Mesenchymal stem cell (in vitro differentiated cells and primary cell): Measurements from ENCODE around the gene ACADL.

Experiments used
- DNase-seq: peaks from one replicate; pipeline ENCODE4 v3.0.0-alpha.2; 2013
- H2AFZ ChIP-seq: one replicate; pipeline ENCODE4 v1.6.1; 2013; ENCODE audit warnings: low read depth, mild to moderate bottlenecking, control low read depth, inconsistent platforms, low read length, moderate library complexity
- H2AK5ac ChIP-seq: 2 replicates; pipeline ENCODE4 v1.6.1; 2013; ENCODE audit warnings: low read length, moderate library complexity, mild to moderate bottlenecking, inconsistent platforms; ENCODE audit not compliant: severe bottlenecking
- H2BK120ac ChIP-seq: one replicate; pipeline ENCODE4 v1.6.1; 2013; ENCODE audit warnings: low read depth, mild to moderate bottlenecking, inconsistent platforms, low read length, moderate library complexity
- H2BK12ac ChIP-seq, 2 experiments: one replicate each; pipeline ENCODE4 v1.6.1; 2013; ENCODE audit warnings: inconsistent platforms in 2 of 2, low read length in 2 of 2, mild to moderate bottlenecking in 2 of 2, moderate library complexity in 2 of 2, control low read depth in 1 of 2
- H2BK15ac ChIP-seq: one replicate; pipeline ENCODE4 v1.6.1; 2013; ENCODE audit warnings: mild to moderate bottlenecking, low read depth, inconsistent platforms; ENCODE audit not compliant: poor library complexity, severe bottlenecking
- H2BK5ac ChIP-seq: 2 replicates; pipeline ENCODE4 v1.6.1; 2013; ENCODE audit warnings: low read depth, mild to moderate bottlenecking, low read length, control low read depth, inconsistent platforms; ENCODE audit not compliant: poor library complexity, severe bottlenecking
- H3K14ac ChIP-seq, 2 experiments: one replicate each; pipeline ENCODE4 v1.6.1; 2013; ENCODE audit warnings: inconsistent platforms in 2 of 2, low read length in 2 of 2, control low read depth in 1 of 2, mild to moderate bottlenecking in 1 of 2, moderate library complexity in 1 of 2
- H3K18ac ChIP-seq, 2 experiments: one replicate each; pipeline ENCODE4 v1.6.1; 2013; ENCODE audit warnings: inconsistent platforms in 2 of 2, low read length in 2 of 2, control low read depth in 1 of 2, low read depth in 1 of 2, mild to moderate bottlenecking in 1 of 2
- H3K23ac ChIP-seq, 2 experiments: one replicate each; pipeline ENCODE4 v1.6.1; 2013; ENCODE audit warnings: inconsistent platforms in 2 of 2, low read length in 2 of 2, mild to moderate bottlenecking in 2 of 2, moderate library complexity in 2 of 2, control low read depth in 1 of 2
- H3K27ac ChIP-seq: 2 replicates; pipeline ENCODE4 v1.5.1; 2013; ENCODE audit warnings: mild to moderate bottlenecking, moderate library complexity, low read length, control low read depth, inconsistent platforms; ENCODE audit not compliant: poor library complexity, severe bottlenecking
- H3K27me3 ChIP-seq, 2 experiments: 2 replicates each; pipeline versions ENCODE4 v1.6.1 to v1.7.0; 2013; ENCODE audit warnings: low read length in 2 of 2, mild to moderate bottlenecking in 2 of 2, moderate library complexity in 2 of 2, control low read depth in 1 of 2, inconsistent platforms in 1 of 2; ENCODE audit not compliant: control insufficient read depth in 1 of 2, insufficient read depth in 1 of 2
- H3K36me3 ChIP-seq, 2 experiments: 2 replicates each; pipeline versions ENCODE4 v1.6.1 to v1.7.0; 2013; ENCODE audit warnings: low read length in 2 of 2, control low read depth in 1 of 2, inconsistent platforms in 1 of 2, low read depth in 1 of 2, mild to moderate bottlenecking in 1 of 2; ENCODE audit not compliant: insufficient read depth in 2 of 2, control insufficient read depth in 1 of 2
- H3K4ac ChIP-seq, 2 experiments: one replicate each; pipeline ENCODE4 v1.6.1; 2013; ENCODE audit warnings: inconsistent platforms in 2 of 2, low read length in 2 of 2, mild to moderate bottlenecking in 2 of 2, moderate library complexity in 2 of 2, control low read depth in 1 of 2, low read depth in 1 of 2
- H3K4me1 ChIP-seq: 2 replicates; pipeline ENCODE4 v1.6.1; 2013; ENCODE audit warnings: low read depth, low read length, control low read depth; ENCODE audit not compliant: control insufficient read depth, insufficient read depth
- H3K4me2 ChIP-seq: 2 replicates; pipeline ENCODE4 v1.6.1; 2013; ENCODE audit warnings: low read length, mild to moderate bottlenecking, inconsistent platforms; ENCODE audit not compliant: poor library complexity, severe bottlenecking
- H3K4me3 ChIP-seq, 2 experiments: 2 replicates each; pipeline versions ENCODE4 v1.5.1 to v1.7.0; 2013; ENCODE audit warnings: low read length in 2 of 2, mild to moderate bottlenecking in 2 of 2, control low read depth in 1 of 2, low read depth in 1 of 2; ENCODE audit not compliant: insufficient read depth in 1 of 2
- H3K79me1 ChIP-seq: replicated peaks from 2 replicates; pipeline ENCODE4 v1.6.1; 2013; ENCODE audit warnings: mild to moderate bottlenecking, control low read depth, low read length, inconsistent platforms; ENCODE audit not compliant: poor library complexity, severe bottlenecking
- H3K9ac ChIP-seq: 2 replicates; pipeline ENCODE4 v1.7.0; 2013; ENCODE audit warnings: mild to moderate bottlenecking, low read length, moderate library complexity
- H3K9me3 ChIP-seq: 2 replicates; pipeline ENCODE4 v1.7.0; 2013; ENCODE audit warnings: mild to moderate bottlenecking, low read length; ENCODE audit not compliant: control insufficient read depth
- H4K8ac ChIP-seq: one replicate; pipeline ENCODE4 v1.6.1; 2013; ENCODE audit warnings: inconsistent platforms, mild to moderate bottlenecking, low read length, moderate library complexity
- H4K91ac ChIP-seq: one replicate; pipeline ENCODE4 v1.6.1; 2013; ENCODE audit warnings: mild to moderate bottlenecking, low read length, inconsistent platforms
- WGBS: methylation state at CpG from one replicate; pipeline ENCODE4 v1.1.7; 2013; ENCODE audit warnings: mixed read lengths; 5-methylcytosine and 5-hydroxymethylcytosine counted together

ACADL gene

GRCh38 chr2:210230984-210231383 lies 5.7 kb upstream of the ACADL start:
- Histone ChIP-seq H2BK12ac (no peak overlapping the region), H3K4ac (no peak overlapping the region), H2BK120ac (no peak overlapping the region), H3K27me3 (no peaks in the 10 kb centered on the region), H3K4me3 (no peak overlapping the region), H2BK15ac (no peak overlapping the region), H3K27ac (no peak overlapping the region), H3K14ac (no peak overlapping the region), H3K4me1 (no peaks in the 10 kb centered on the region), H3K23ac (no peak overlapping the region), H3K79me1 (no peaks in the 10 kb centered on the region), H2BK5ac (no peak overlapping the region), H3K18ac (no peak overlapping the region), H4K8ac (no peak overlapping the region), H3K4me2 (no peak overlapping the region), H4K91ac (no peak overlapping the region), H2AFZ (no peak overlapping the region), H3K36me3 (no peaks in the 10 kb centered on the region), H3K9ac (no peak overlapping the region), H2AK5ac (no peak overlapping the region), H3K9me3 (no peaks in the 10 kb centered on the region)
- no peak for DNase-seq

- H4K91ac ChIP-seq: no peak overlapping the region
- no peak for DNase-seq
- 73% methylated on average over 2 of the region's 2 CpGs for WGBS
Observed at GRCh38 chr2:210230518-210230917, 5.3 kb upstream of the ACADL start.

GRCh38 chr2:210228586-210228985 lies 3.3 kb upstream of the ACADL start:
- Histone ChIP-seq H3K4ac (no peak overlapping the region), H3K4me2 (no peak overlapping the region), H3K9ac (no peak overlapping the region), H3K27ac (no peak overlapping the region), H2BK5ac (no peak overlapping the region), H4K8ac (no peak overlapping the region), H2AFZ (no peak overlapping the region), H3K23ac (no peak overlapping the region), H3K27me3 (peaks cover 0 to 12% of the 10 kb centered on the region in 2 experiments), H2BK12ac (no peak overlapping the region), H3K14ac (no peak overlapping the region), H4K91ac (no peak overlapping the region), H2BK15ac (no peak overlapping the region), H3K9me3 (no peaks in the 10 kb centered on the region), H3K4me3 (no peak overlapping the region), H3K18ac (no peak overlapping the region), H2AK5ac (no peak overlapping the region), H3K4me1 (peaks cover 4% of the 10 kb centered on the region), H3K36me3 (no peaks in the 10 kb centered on the region), H2BK120ac (no peak overlapping the region), H3K79me1 (no peaks in the 10 kb centered on the region)
- DNase-seq: no peak
- 85% methylated on average over 7 of the region's 7 CpGs for WGBS

More at GRCh38 chr2:210230518-210230917, 5.3 kb upstream of the ACADL start:
- no peak overlapping the region for H2BK15ac ChIP-seq
- H3K27me3 ChIP-seq: peaks cover 0 to 4% of the 10 kb centered on the region in 2 experiments
- H2BK5ac ChIP-seq: no peak overlapping the region
- no peak overlapping the region for H2BK12ac ChIP-seq
- no peaks in the 10 kb centered on the region for H3K4me1 ChIP-seq
- no peak overlapping the region for H3K23ac ChIP-seq
- no peak overlapping the region for H2AK5ac ChIP-seq
- H3K14ac ChIP-seq: no peak overlapping the region
- no peak overlapping the region for H2AFZ ChIP-seq
- H3K79me1 ChIP-seq: no peaks in the 10 kb centered on the region
- no peaks in the 10 kb centered on the region for H3K36me3 ChIP-seq
- no peak overlapping the region for H3K4me3 ChIP-seq
- H2BK120ac ChIP-seq: no peak overlapping the region
- H3K27ac ChIP-seq: no peak overlapping the region
- H3K9me3 ChIP-seq: no peaks in the 10 kb centered on the region
- no peak overlapping the region for H4K8ac ChIP-seq
- no peak overlapping the region for H3K18ac ChIP-seq
- H3K4me2 ChIP-seq: no peak overlapping the region
- H3K9ac ChIP-seq: no peak overlapping the region
- no peak overlapping the region for H3K4ac ChIP-seq

- Histone ChIP-seq H3K27me3 (peaks cover 0 to 17% of the 10 kb centered on the region in 2 experiments), H3K27ac (no peak overlapping the region), H2AK5ac (no peak overlapping the region), H3K4me2 (no peak overlapping the region), H3K4me1 (peaks cover 4% of the 10 kb centered on the region), H2BK5ac (no peak overlapping the region), H3K9ac (no peak overlapping the region), H2AFZ (no peak overlapping the region), H3K36me3 (no peaks in the 10 kb centered on the region), H3K18ac (no peak overlapping the region), H3K4ac (no peak overlapping the region), H2BK12ac (no peak overlapping the region), H4K91ac (no peak overlapping the region), H2BK15ac (no peak overlapping the region), H2BK120ac (no peak overlapping the region), H3K9me3 (no peaks in the 10 kb centered on the region), H4K8ac (no peak overlapping the region), H3K4me3 (no peak overlapping the region), H3K23ac (no peak overlapping the region), H3K14ac (no peak overlapping the region), H3K79me1 (no peaks in the 10 kb centered on the region)
- 91% methylated on average over 2 of the region's 4 CpGs for WGBS
- no peak for DNase-seq
Observed at GRCh38 chr2:210227290-210228088, 2.2 kb upstream of the ACADL start.
